ENCODE measurements around the gene SHC1. TPM values are rescaled to one million over a fixed set of nuclear protein-coding genes. Genes with fewer than 3 reads are reported as not detected.

SHC1 gene
- total RNA-seq, 1 donor from 2014 or later: 69.0 TPM

DNA sequence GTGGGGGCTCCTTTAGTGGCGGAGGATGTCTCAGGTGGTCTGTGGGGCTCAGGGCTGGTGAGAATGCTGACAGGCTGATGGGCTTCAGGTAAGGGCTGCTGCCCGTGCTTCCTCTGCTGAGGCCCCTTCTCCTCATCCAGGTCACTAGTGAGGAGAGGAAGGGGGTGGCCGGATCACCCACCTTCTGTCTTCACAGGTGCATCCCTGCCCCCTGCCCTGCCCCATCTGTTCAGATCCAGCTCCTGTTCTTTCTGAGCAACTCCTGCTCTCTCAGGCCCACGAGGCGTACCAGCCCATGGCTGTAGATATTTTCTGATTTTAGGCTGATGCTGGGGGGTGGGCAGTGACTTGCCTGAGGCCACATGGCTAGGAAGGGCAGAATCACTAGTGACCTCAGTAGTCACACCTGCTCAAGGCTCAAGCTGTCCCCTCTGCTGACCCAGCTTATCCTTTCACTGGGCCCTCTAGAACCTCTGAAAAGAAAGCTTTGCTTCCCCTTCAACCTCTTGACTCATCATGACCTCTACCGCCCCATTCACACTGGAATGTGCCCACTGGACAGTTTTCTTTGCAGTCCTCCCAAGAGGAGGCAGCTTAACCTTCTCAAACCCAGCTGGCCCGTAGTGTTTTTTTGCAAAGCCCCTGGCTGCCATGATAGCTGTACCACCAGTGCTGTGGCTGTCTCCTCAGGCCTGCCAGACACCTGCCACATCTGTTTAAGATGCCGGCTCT lies 48.2 kb upstream of the SHC1 start:
- Histone ChIP-seq H3K4me3 (no peak overlapping the region), H3K4me2 (peak overlapping the region; percentile 40), H3K79me2 (ENCODE audit: low read depth) (no peaks in the 10 kb centered on the region), H3K9ac (no peak overlapping the region), H3K36me3 (no peaks in the 10 kb centered on the region), H3K27ac (peak overlapping the region; percentile 50), H3K9me3 (ENCODE audit: low read depth) (no peaks in the 10 kb centered on the region), H2AFZ (replicated peaks) (no peak overlapping the region), H3F3A (ENCODE audit: low read depth) (peaks cover 25% of the 10 kb centered on the region), H3K27me3 (no peaks in the 10 kb centered on the region), H3K4me1 (peaks cover 26% of the 10 kb centered on the region), H4K20me1 (ENCODE audit: low read depth) (peaks cover 5% of the 10 kb centered on the region)
- H3K36me3 Mint-ChIP-seq: peaks cover 2% of the 10 kb centered on the region
- H3K27me3 Mint-ChIP-seq (ENCODE audit: insufficient read depth, low read depth): peaks cover 16% of the 10 kb centered on the region
- peak overlapping the region; percentile 71 for H3K27ac Mint-ChIP-seq
- H3K4me1 Mint-ChIP-seq: peaks cover 25% of the 10 kb centered on the region
- peak; percentile 46 for DNase-seq (ENCODE audit: low spot score)
- TF ChIP-seq EZH2phosphoT487 (IDR thresholded peaks at IDR 0.05): no peak
- TF ChIP-seq, protein P1, sequence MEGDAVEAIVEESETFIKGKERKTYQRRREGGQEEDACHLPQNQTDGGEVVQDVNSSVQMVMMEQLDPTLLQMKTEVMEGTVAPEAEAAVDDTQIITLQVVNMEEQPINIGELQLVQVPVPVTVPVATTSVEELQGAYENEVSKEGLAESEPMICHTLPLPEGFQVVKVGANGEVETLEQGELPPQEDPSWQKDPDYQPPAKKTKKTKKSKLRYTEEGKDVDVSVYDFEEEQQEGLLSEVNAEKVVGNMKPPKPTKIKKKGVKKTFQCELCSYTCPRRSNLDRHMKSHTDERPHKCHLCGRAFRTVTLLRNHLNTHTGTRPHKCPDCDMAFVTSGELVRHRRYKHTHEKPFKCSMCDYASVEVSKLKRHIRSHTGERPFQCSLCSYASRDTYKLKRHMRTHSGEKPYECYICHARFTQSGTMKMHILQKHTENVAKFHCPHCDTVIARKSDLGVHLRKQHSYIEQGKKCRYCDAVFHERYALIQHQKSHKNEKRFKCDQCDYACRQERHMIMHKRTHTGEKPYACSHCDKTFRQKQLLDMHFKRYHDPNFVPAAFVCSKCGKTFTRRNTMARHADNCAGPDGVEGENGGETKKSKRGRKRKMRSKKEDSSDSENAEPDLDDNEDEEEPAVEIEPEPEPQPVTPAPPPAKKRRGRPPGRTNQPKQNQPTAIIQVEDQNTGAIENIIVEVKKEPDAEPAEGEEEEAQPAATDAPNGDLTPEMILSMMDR (IDR thresholded peaks at IDR 0.05): no peak
- no peak for TF ChIP-seq EZH2 (IDR thresholded peaks at IDR 0.05)
- no peaks in the 10 kb centered on the region for H3K9me3 Mint-ChIP-seq
- H3K4me3 Mint-ChIP-seq: peak overlapping the region; percentile 53

DNA sequence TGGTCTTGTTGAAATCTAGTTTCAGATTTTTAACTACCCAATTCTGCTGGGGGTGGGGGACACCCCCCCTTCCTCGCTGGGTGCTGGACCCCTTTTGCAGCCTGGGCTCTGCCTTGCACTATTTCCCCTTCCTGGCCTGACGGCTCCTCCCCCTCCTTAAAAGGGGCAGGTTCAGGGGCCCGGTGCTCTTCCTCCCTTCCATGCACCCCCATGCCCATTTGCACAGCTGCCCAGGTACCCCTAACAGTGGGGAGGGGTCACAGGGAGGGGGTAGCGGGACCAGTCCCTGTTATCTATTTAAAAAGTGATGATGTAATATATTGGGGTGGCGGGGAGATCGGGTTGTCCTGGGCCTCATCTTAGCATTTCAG lies 47.4 kb upstream of the SHC1 start:
- Mint-ChIP-seq H3K27me3 (ENCODE audit: insufficient read depth, low read depth) (peaks cover 14% of the 10 kb centered on the region), H3K36me3 (peaks cover 2% of the 10 kb centered on the region), H3K27ac (no peak overlapping the region), H3K4me1 (peaks cover 29% of the 10 kb centered on the region), H3K9me3 (no peaks in the 10 kb centered on the region), H3K4me3 (peak overlapping the region; percentile 79)
- Histone ChIP-seq H3K9ac (no peak overlapping the region), H3K4me1 (peaks cover 26% of the 10 kb centered on the region), H3K27ac (no peak overlapping the region), H3K36me3 (no peaks in the 10 kb centered on the region), H3K4me3 (peak overlapping the region; percentile 44), H3K79me2 (ENCODE audit: low read depth) (peaks cover 5% of the 10 kb centered on the region), H4K20me1 (ENCODE audit: low read depth) (peaks cover 5% of the 10 kb centered on the region), H3K9me3 (ENCODE audit: low read depth) (no peaks in the 10 kb centered on the region), H3K4me2 (peak overlapping the region; percentile 58), H3K27me3 (no peaks in the 10 kb centered on the region), H3F3A (ENCODE audit: low read depth) (peaks cover 25% of the 10 kb centered on the region), H2AFZ (replicated peaks) (no peak overlapping the region)
- TF ChIP-seq EZH2phosphoT487 (IDR thresholded peaks at IDR 0.05): no peak
- TF ChIP-seq, protein P1 (IDR thresholded peaks at IDR 0.05): no peak
- no peak for TF ChIP-seq EZH2 (IDR thresholded peaks at IDR 0.05)
- DNase-seq (ENCODE audit: low spot score): no peak

DNA sequence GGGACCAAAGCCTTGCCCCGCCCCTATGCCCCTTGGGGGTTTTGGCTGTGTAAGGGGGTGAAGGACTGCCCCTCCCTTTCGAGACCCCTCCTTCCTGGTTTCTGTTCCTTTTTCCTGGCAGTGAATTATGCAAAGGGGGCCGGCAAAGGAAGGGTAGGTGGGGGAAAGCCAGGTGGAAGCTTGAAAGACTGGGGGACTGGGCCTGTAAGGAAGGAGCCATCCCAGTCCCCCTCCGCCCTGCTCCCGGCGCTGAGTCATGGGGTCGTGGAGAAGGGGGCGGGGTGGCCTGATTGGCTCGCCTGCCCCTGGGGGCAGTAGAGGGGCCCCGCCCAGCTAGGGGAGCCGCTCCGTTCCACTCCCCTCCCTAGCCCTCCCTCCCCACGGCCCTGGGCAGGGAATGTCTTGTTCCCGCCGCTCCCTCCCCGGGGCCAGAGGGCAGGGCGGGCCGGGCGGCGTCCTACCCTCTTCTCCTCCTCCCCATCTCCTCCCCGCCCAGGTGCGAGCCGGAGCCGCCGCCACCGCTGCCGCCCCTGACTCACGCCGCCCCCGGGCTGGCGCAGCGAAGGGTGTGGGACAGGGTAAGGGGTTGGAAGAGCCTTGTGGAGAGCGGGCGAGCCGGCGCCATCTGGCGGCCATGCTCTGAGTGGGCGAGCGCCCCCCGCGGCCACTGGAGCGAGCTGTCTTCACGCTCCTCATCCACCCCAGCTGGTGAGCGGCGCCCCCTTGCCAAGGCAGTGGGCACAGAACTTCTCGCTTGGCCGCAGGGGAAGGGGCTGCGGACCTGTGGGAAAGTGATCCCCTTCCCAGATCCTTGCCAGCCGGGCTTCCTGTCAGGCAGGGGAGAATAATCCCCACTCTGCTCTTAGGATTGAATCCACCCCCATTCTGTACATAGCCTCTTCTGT lies 46.7 kb upstream of the SHC1 start:
- H3K79me2 ChIP-seq (ENCODE audit: low read depth): peaks cover 12% of the 10 kb centered on the region
- H3K4me1 Mint-ChIP-seq: peaks cover 35% of the 10 kb centered on the region
- H3K27me3 ChIP-seq: no peaks in the 10 kb centered on the region
- H3K4me2 ChIP-seq: peak overlapping the region; percentile 58
- H3K27ac Mint-ChIP-seq: no peak overlapping the region
- H2AFZ ChIP-seq (replicated peaks): no peak overlapping the region
- peak overlapping the region; percentile 79 for H3K4me3 Mint-ChIP-seq
- no peak overlapping the region for H3K9ac ChIP-seq
- peaks cover 31% of the 10 kb centered on the region for H3K4me1 ChIP-seq
- peaks cover 2% of the 10 kb centered on the region for H3K36me3 Mint-ChIP-seq
- peaks cover 14% of the 10 kb centered on the region for H3K27me3 Mint-ChIP-seq (ENCODE audit: insufficient read depth, low read depth)
- peaks cover 29% of the 10 kb centered on the region for H3F3A ChIP-seq (ENCODE audit: low read depth)
- no peak for TF ChIP-seq EZH2phosphoT487 (IDR thresholded peaks at IDR 0.05)
- TF ChIP-seq, protein P1 (IDR thresholded peaks at IDR 0.05): peak; percentile 98
- TF ChIP-seq EZH2 (IDR thresholded peaks at IDR 0.05): no peak
- peaks cover 5% of the 10 kb centered on the region for H4K20me1 ChIP-seq (ENCODE audit: low read depth)
- no peaks in the 10 kb centered on the region for H3K36me3 ChIP-seq
- H3K4me3 ChIP-seq: peak overlapping the region; percentile 44
- H3K9me3 Mint-ChIP-seq: no peaks in the 10 kb centered on the region
- DNase-seq (ENCODE audit: low spot score): peak; percentile 95
- H3K27ac ChIP-seq: peak overlapping the region; percentile 66
- no peaks in the 10 kb centered on the region for H3K9me3 ChIP-seq (ENCODE audit: low read depth)

All from neural progenitor cell (in vitro differentiated cells).